Measurements from ENCODE around the gene ZNF248. TPM values are rescaled to one million over a fixed set of nuclear protein-coding genes. Genes with fewer than 3 reads are reported as not detected.

ZNF248 gene
- total RNA-seq, 1 donor from 2014 or later: 3.9 TPM

DNA sequence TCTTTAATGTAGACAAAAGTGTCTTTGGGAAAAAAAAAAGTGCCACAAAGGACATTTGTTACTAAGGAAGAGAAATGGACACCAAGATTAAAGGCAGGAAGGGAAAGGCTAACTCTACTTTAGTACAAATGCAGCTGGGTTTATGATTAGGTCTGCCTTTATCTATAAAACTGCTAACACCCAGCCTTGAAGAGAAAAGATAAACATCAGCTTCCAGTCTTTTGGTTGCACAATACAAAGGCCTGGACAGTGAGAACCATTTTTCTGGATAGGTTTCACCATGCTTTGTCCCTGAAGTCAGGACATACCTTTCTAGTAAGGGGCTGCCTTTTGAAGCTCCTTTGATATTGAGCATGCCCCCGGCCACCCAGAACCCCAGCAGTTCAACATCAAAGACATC lies 45.1 kb downstream of the ZNF248 start:
- DNase-seq (ENCODE audit: extremely low spot score, unreplicated experiment): no peak
- Mint-ChIP-seq H3K9me3 (ENCODE audit: unreplicated experiment) (peaks cover 52% of the 10 kb centered on the region), H3K4me1 (ENCODE audit: unreplicated experiment) (no peaks in the 10 kb centered on the region), H3K27ac (ENCODE audit: unreplicated experiment) (no peak overlapping the region), H3K27me3 (ENCODE audit: unreplicated experiment) (no peaks in the 10 kb centered on the region), H3K36me3 (ENCODE audit: unreplicated experiment) (peaks cover 3% of the 10 kb centered on the region), H3K4me3 (ENCODE audit: unreplicated experiment) (no peak overlapping the region)
- TF ChIP-seq, protein P1, sequence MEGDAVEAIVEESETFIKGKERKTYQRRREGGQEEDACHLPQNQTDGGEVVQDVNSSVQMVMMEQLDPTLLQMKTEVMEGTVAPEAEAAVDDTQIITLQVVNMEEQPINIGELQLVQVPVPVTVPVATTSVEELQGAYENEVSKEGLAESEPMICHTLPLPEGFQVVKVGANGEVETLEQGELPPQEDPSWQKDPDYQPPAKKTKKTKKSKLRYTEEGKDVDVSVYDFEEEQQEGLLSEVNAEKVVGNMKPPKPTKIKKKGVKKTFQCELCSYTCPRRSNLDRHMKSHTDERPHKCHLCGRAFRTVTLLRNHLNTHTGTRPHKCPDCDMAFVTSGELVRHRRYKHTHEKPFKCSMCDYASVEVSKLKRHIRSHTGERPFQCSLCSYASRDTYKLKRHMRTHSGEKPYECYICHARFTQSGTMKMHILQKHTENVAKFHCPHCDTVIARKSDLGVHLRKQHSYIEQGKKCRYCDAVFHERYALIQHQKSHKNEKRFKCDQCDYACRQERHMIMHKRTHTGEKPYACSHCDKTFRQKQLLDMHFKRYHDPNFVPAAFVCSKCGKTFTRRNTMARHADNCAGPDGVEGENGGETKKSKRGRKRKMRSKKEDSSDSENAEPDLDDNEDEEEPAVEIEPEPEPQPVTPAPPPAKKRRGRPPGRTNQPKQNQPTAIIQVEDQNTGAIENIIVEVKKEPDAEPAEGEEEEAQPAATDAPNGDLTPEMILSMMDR (IDR thresholded peaks at IDR 0.05): no peak

DNA sequence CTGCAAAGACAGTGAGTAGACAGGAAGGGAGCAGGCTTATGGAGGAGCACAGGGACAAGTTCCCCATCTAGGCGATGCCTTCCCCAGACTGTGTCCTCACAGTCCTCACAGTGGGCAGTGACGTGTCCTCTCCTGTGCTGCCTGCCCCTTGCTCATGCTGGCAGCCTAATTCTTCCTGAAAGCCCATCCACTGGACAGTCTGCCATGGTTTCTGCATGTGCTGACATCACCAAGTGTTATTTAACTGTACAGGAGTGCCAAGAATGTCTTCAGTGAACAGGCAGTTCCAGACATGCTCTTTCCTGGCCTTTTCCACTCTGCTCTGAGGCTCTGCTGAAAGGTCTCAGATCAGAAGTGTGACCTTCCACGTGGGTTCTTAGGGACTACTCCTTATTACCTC lies 54.1 kb downstream of the ZNF248 start:
- Mint-ChIP-seq H3K9me3 (ENCODE audit: unreplicated experiment) (peaks cover 41% of the 10 kb centered on the region), H3K36me3 (ENCODE audit: unreplicated experiment) (no peaks in the 10 kb centered on the region), H3K4me3 (ENCODE audit: unreplicated experiment) (no peak overlapping the region), H3K4me1 (ENCODE audit: unreplicated experiment) (no peaks in the 10 kb centered on the region), H3K27me3 (ENCODE audit: unreplicated experiment) (no peaks in the 10 kb centered on the region), H3K27ac (ENCODE audit: unreplicated experiment) (no peak overlapping the region)
- no peak for DNase-seq (ENCODE audit: extremely low spot score, unreplicated experiment)
- TF ChIP-seq, protein P1 (IDR thresholded peaks at IDR 0.05): no peak

DNA sequence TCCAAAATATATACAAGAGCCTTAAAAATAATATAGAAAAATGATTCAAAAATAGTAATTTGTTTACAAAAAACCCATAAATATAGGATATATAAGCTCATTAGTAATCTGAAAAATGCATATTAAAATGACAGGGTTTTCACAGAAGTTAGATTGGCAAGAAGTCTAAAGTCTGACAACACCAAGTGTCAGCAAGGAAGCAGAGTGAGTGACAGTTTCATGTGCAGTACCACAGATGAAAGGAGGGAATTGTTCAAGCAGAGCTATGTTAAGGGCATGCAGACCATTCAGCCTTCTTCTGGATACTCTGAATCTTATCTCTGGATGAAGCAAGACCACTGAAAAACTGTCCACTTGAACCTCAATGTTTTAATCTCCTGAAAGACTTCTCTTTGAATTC lies 55.9 kb downstream of the ZNF248 start:
- Mint-ChIP-seq H3K36me3 (ENCODE audit: unreplicated experiment) (no peaks in the 10 kb centered on the region), H3K9me3 (ENCODE audit: unreplicated experiment) (peaks cover 50% of the 10 kb centered on the region), H3K4me3 (ENCODE audit: unreplicated experiment) (no peak overlapping the region), H3K27me3 (ENCODE audit: unreplicated experiment) (no peaks in the 10 kb centered on the region), H3K4me1 (ENCODE audit: unreplicated experiment) (no peaks in the 10 kb centered on the region), H3K27ac (ENCODE audit: unreplicated experiment) (no peak overlapping the region)
- no peak for DNase-seq (ENCODE audit: extremely low spot score, unreplicated experiment)
- TF ChIP-seq, protein P1 (IDR thresholded peaks at IDR 0.05): no peak

DNA sequence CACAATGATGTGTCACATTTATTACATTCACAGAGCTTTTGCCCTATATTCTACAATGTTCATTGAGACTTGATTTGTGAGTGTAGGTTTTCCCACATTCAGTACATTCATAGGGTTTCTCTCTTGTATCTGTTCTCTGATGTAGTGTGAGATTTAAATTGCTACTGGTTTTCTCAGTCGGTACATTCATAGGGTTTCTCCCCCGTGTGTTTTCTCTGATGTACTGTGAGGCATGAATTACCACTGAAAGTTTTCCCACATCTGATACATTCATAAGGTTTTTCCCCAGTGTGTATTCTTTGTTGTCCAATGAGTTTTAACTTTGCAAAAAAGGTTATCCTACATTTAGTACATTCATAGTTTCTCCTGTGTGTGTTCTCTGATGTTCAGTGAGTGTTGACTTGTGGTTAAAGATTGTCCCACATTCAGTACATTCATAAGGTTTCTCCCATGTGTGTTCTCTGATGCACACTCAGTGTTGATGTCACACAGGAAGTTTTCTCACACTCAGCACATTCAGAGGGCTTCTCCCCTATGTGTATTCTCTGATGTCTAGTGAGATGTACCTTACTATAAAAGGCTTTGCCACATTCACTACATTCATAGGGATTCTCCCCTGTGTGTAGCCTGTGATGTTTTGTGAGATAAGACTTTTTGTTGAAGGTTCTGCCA lies 63.0 kb downstream of the ZNF248 start:
- H3K4me1 Mint-ChIP-seq (ENCODE audit: unreplicated experiment): no peaks in the 10 kb centered on the region
- H3K27ac Mint-ChIP-seq (ENCODE audit: unreplicated experiment): no peak overlapping the region
- H3K36me3 Mint-ChIP-seq (ENCODE audit: unreplicated experiment): no peaks in the 10 kb centered on the region
- DNase-seq (ENCODE audit: extremely low spot score, unreplicated experiment): no peak
- TF ChIP-seq, protein P1 (IDR thresholded peaks at IDR 0.05): no peak
- no peaks in the 10 kb centered on the region for H3K27me3 Mint-ChIP-seq (ENCODE audit: unreplicated experiment)
- no peak overlapping the region for H3K4me3 Mint-ChIP-seq (ENCODE audit: unreplicated experiment)
- peaks cover 46% of the 10 kb centered on the region for H3K9me3 Mint-ChIP-seq (ENCODE audit: unreplicated experiment)

DNA sequence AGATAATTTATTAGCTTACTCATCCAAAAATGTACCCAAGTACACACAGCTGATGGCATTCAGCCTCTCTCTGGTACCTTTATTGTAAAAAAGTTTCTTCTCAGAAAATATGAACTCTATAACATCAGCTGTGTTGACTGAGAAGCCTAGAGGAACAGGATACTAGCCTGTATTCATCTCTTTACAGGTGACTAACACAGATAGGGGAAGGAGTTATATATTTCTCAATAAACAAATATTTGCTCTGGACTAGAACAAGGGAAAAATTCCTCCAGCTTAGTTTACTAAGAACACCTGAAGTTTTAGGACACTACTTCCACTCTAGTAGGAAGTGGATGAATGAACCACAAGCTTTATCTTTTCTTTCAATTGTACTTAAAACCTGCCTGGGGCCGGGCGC lies 67.8 kb downstream of the ZNF248 start:
- Mint-ChIP-seq H3K4me1 (ENCODE audit: unreplicated experiment) (no peaks in the 10 kb centered on the region), H3K27me3 (ENCODE audit: unreplicated experiment) (no peaks in the 10 kb centered on the region), H3K4me3 (ENCODE audit: unreplicated experiment) (no peak overlapping the region), H3K36me3 (ENCODE audit: unreplicated experiment) (no peaks in the 10 kb centered on the region), H3K27ac (ENCODE audit: unreplicated experiment) (no peak overlapping the region), H3K9me3 (ENCODE audit: unreplicated experiment) (peaks cover 43% of the 10 kb centered on the region)
- DNase-seq (ENCODE audit: extremely low spot score, unreplicated experiment): no peak
- TF ChIP-seq, protein P1 (IDR thresholded peaks at IDR 0.05): no peak

Data from osteocyte (in vitro differentiated cells).